H1 (cell line): ENCODE measurements around the gene DEXI. TPM values are rescaled to one million over a fixed set of nuclear protein-coding genes. Genes with fewer than 3 reads are reported as not detected.

Experiments used
- CTCF ChIA-PET: fragments of 300-600 bp; sonication (Branson Sonifier 250); formaldehyde crosslinking; loops from one replicate; lab custom pipeline; 2021; ENCODE audit not compliant: partially characterized antibody; lab: Charles Lee
- POLR2A ChIA-PET: fragments of 300-600 bp; sonication (Branson Sonifier 250); formaldehyde crosslinking; loops from one replicate; lab custom pipeline; 2021; ENCODE audit warnings: inconsistent platforms; ENCODE audit not compliant: partially characterized antibody; lab: Charles Lee
- DNase-seq, 2 experiments: peaks; one replicate each; pipeline versions ENCODE4 v3.0.0 to v3.0.0-alpha.2; 2010 to 2022; ENCODE audit warnings: low spot score in 2 of 2, low read depth in 1 of 2, mixed read lengths in 1 of 2
- FAIRE-seq: peaks from 2 replicates; lab custom pipeline; 2011; peaks lifted over from hg19 to GRCh38; lab: Jason Lieb, UNC
- H2AFZ ChIP-seq: 2 replicates; pipeline ENCODE4 v1.8.1; 2012; ENCODE audit warnings: low read length, inconsistent platforms
- H2AK5ac ChIP-seq: 2 replicates; pipeline ENCODE4 v1.6.1; 2013; ENCODE audit warnings: low read depth, low read length
- H2BK120ac ChIP-seq: replicated peaks from 2 replicates; pipeline ENCODE3; 2013; ENCODE audit warnings: low read depth, low read length, inconsistent platforms
- H2BK12ac ChIP-seq: 2 replicates; pipeline ENCODE4 v1.6.1; 2013; ENCODE audit warnings: low read depth, low read length
- H2BK15ac ChIP-seq: 2 replicates; pipeline ENCODE4 v1.6.1; 2013; ENCODE audit warnings: low read length
- H2BK20ac ChIP-seq: 2 replicates; pipeline ENCODE4 v1.6.1; 2013; ENCODE audit warnings: low read length
- H2BK5ac ChIP-seq: 2 replicates; pipeline ENCODE4 v1.6.1; 2013; ENCODE audit warnings: low read depth, low read length
- H3K14ac ChIP-seq: 2 replicates; pipeline ENCODE4 v1.6.1; 2013; ENCODE audit warnings: inconsistent platforms; ENCODE audit not compliant: insufficient read length
- H3K18ac ChIP-seq: 2 replicates; pipeline ENCODE4 v1.6.1; 2013; ENCODE audit warnings: low read length; ENCODE audit errors: extremely low read depth
- H3K23ac ChIP-seq: 2 replicates; pipeline ENCODE4 v1.6.1; 2013; ENCODE audit warnings: inconsistent platforms; ENCODE audit not compliant: insufficient read length
- H3K23me2 ChIP-seq: 2 replicates; pipeline ENCODE4 v1.6.1; 2013; ENCODE audit warnings: low read depth, low read length
- H3K27ac ChIP-seq: 2 replicates; pipeline ENCODE4 v1.6.1; 2011; ENCODE audit warnings: low read depth, low read length, inconsistent platforms
- H3K27me3 ChIP-seq, 4 experiments: replicated peaks in 1 of 4; 1 replicate in 1 of 4; 2 replicates in 3 of 4; pipeline versions ENCODE4 v1.6.1 to v1.8.1; 2011 to 2013; ENCODE audit warnings: low read length in 3 of 4, mild to moderate bottlenecking in 3 of 4, inconsistent platforms in 2 of 4, mixed read lengths in 2 of 4, moderate library complexity in 1 of 4; ENCODE audit not compliant: control insufficient read depth in 3 of 4, insufficient read depth in 3 of 4; ENCODE audit errors: extremely low read depth in 1 of 4
- H3K36me3 ChIP-seq, 4 experiments: 2 replicates each; pipeline versions ENCODE4 v1.6.1 to v1.8.1; 2011 to 2013; ENCODE audit warnings: mild to moderate bottlenecking in 4 of 4, low read length in 3 of 4, moderate library complexity in 2 of 4, control low read depth in 1 of 4, inconsistent platforms in 1 of 4; ENCODE audit not compliant: insufficient read depth in 4 of 4, control insufficient read depth in 2 of 4
- H3K4ac ChIP-seq: replicated peaks from 2 replicates; pipeline ENCODE3; 2013; ENCODE audit warnings: low read length, low read depth, mixed read lengths, inconsistent platforms; ENCODE audit not compliant: insufficient read length
- H3K4me1 ChIP-seq, 4 experiments: replicated peaks in 1 of 4; 1 replicate in 1 of 4; 2 replicates in 3 of 4; pipeline versions ENCODE4 v1.6.1 to v1.8.1; 2011 to 2013; ENCODE audit warnings: low read length in 3 of 4, inconsistent platforms in 2 of 4, mixed read lengths in 1 of 4; ENCODE audit not compliant: insufficient read depth in 4 of 4, control insufficient read depth in 3 of 4
- H3K4me2 ChIP-seq, 2 experiments: 2 replicates each; pipeline versions ENCODE4 v1.6.1 to v1.8.1; 2011 to 2013; ENCODE audit warnings: low read depth in 2 of 2, low read length in 2 of 2, control low read depth in 1 of 2, inconsistent platforms in 1 of 2, mild to moderate bottlenecking in 1 of 2; ENCODE audit not compliant: insufficient read depth in 1 of 2
- H3K4me3 ChIP-seq, 4 experiments: fragments of 200-600, 300-600 bp in 1 of 4; sonication (generic), shearing (Covaris generic), sonication (Bioruptor Twin) in 1 of 4; 2 replicates each; pipeline versions ENCODE4 v1.5.1 to v1.8.1; 2011 to 2016; ENCODE audit warnings: low read length in 4 of 4, low read depth in 3 of 4, control low read depth in 2 of 4, inconsistent platforms in 2 of 4, mild to moderate bottlenecking in 2 of 4, mixed read lengths in 1 of 4, moderate library complexity in 1 of 4; ENCODE audit not compliant: insufficient read depth in 2 of 4; ENCODE audit errors: extremely low read depth in 1 of 4
- H3K56ac ChIP-seq: replicated peaks from 2 replicates; pipeline ENCODE3; 2013; ENCODE audit warnings: low read depth, mild to moderate bottlenecking, mixed read lengths, low read length, inconsistent platforms; ENCODE audit not compliant: insufficient read length
- H3K79me1 ChIP-seq: 2 replicates; pipeline ENCODE4 v1.6.1; 2013; ENCODE audit warnings: low read depth, low read length, control low read depth
- H3K79me2 ChIP-seq, 2 experiments: 2 replicates each; pipeline versions ENCODE4 v1.6.1 to v1.8.1; 2012 to 2013; ENCODE audit warnings: low read length in 2 of 2, mild to moderate bottlenecking in 2 of 2, inconsistent platforms in 1 of 2; ENCODE audit not compliant: insufficient read depth in 2 of 2, control insufficient read depth in 1 of 2
- H3K9ac ChIP-seq, 4 experiments: replicated peaks in 1 of 4; 1 replicate in 1 of 4; 2 replicates in 3 of 4; pipeline versions ENCODE4 v1.6.1 to v1.8.1; 2011 to 2013; ENCODE audit warnings: low read depth in 3 of 4, low read length in 3 of 4, control low read depth in 2 of 4, mild to moderate bottlenecking in 2 of 4, moderate library complexity in 2 of 4, inconsistent platforms in 1 of 4; ENCODE audit errors: extremely low read depth in 1 of 4
- H3K9me3 ChIP-seq, 2 experiments: 2 replicates each; pipeline versions ENCODE4 v1.6.1 to v1.8.1; 2012 to 2013; ENCODE audit warnings: mild to moderate bottlenecking in 2 of 2, moderate library complexity in 2 of 2, control low read depth in 1 of 2, inconsistent platforms in 1 of 2, low read depth in 1 of 2, low read length in 1 of 2, mixed read lengths in 1 of 2; ENCODE audit not compliant: insufficient read depth in 2 of 2
- H4K20me1 ChIP-seq, 2 experiments: replicated peaks in 1 of 2; 2 replicates each; pipeline versions ENCODE3 to v1.8.1; 2011 to 2013; ENCODE audit warnings: inconsistent platforms in 2 of 2, low read length in 2 of 2, mild to moderate bottlenecking in 1 of 2; ENCODE audit not compliant: insufficient read depth in 2 of 2, control insufficient read depth in 1 of 2
- H4K5ac ChIP-seq: 2 replicates; pipeline ENCODE4 v1.6.1; 2013; ENCODE audit warnings: low read length, low read depth, mixed read lengths, inconsistent platforms; ENCODE audit not compliant: insufficient read length
- H4K8ac ChIP-seq: 2 replicates; pipeline ENCODE4 v1.8.0; 2013; ENCODE audit warnings: mild to moderate bottlenecking, moderate library complexity, low read length, inconsistent platforms; ENCODE audit not compliant: insufficient read depth; ENCODE audit errors: extremely low read depth
- H4K91ac ChIP-seq: replicated peaks from 2 replicates; pipeline ENCODE3; 2013; ENCODE audit warnings: low read length, mixed read lengths, inconsistent platforms; ENCODE audit not compliant: insufficient read length
- ATF2 ChIP-seq: IDR thresholded peaks from 2 replicates; pipeline ENCODE4 v1.6.1; 2012; ENCODE audit warnings: low read length, inconsistent platforms
- CTCF ChIP-seq, 3 experiments: IDR thresholded peaks; 1 replicate in 2 of 3; 2 replicates in 1 of 3; pipeline versions ENCODE4 v1.5.1 to v1.6.1; 2011; ENCODE audit warnings: low read length in 3 of 3, mild to moderate bottlenecking in 3 of 3, inconsistent platforms in 2 of 3, low read depth in 1 of 3, moderate library complexity in 1 of 3; ENCODE audit not compliant: insufficient read depth in 1 of 3; ENCODE audit errors: control extremely low read depth in 1 of 3
- EGR1 ChIP-seq: IDR thresholded peaks from 2 replicates; pipeline ENCODE4 v1.6.1; 2011; ENCODE audit warnings: low read depth, low read length, borderline replicate concordance
- EP300 ChIP-seq, 2 experiments: IDR thresholded peaks; 1 replicate in 1 of 2; 2 replicates in 1 of 2; pipeline ENCODE4 v1.6.1; 2011 to 2012; ENCODE audit warnings: low read depth in 2 of 2, low read length in 2 of 2, mild to moderate bottlenecking in 2 of 2, borderline replicate concordance in 1 of 2, inconsistent platforms in 1 of 2, moderate library complexity in 1 of 2
- KDM1A ChIP-seq: fragments of 200-600, 300-600 bp; sonication (generic); IDR thresholded peaks from 2 replicates; pipeline ENCODE4 v1.7.1; 2016; ENCODE audit warnings: mild to moderate bottlenecking, low read length, borderline replicate concordance
- KDM4A ChIP-seq: IDR thresholded peaks from one replicate; pipeline ENCODE4 v1.7.1; 2012; ENCODE audit warnings: low read depth, mild to moderate bottlenecking, moderate library complexity, low read length, inconsistent platforms; ENCODE audit not compliant: severe bottlenecking
- POLR2A ChIP-seq, 2 experiments: IDR thresholded peaks; 1 replicate in 1 of 2; 2 replicates in 1 of 2; pipeline ENCODE4 v1.6.1; 2011; ENCODE audit warnings: low read depth in 2 of 2, low read length in 2 of 2, mild to moderate bottlenecking in 2 of 2; ENCODE audit errors: control extremely low read depth in 1 of 2
- RAD21 ChIP-seq, 2 experiments: IDR thresholded peaks in 1 of 2; conservative IDR thresholded peaks in 1 of 2; 2 replicates each; pipeline ENCODE4 v1.6.1; 2011; ENCODE audit warnings: low read depth in 2 of 2, low read length in 2 of 2, improper control_type of control experiment in 1 of 2, inconsistent platforms in 1 of 2, mild to moderate bottlenecking in 1 of 2, moderate library complexity in 1 of 2
- SP2 ChIP-seq: IDR thresholded peaks from 2 replicates; pipeline ENCODE4 v1.6.1; 2012; ENCODE audit warnings: mild to moderate bottlenecking, low read length, inconsistent platforms
- WGBS, 2 experiments: shearing (Covaris generic) in 1 of 2; methylation state at CpG; one replicate each; pipeline versions ENCODE4 v1.1.6 to v1.1.7; 2013 to 2015; ENCODE audit warnings: low lambda C conversion rate in 2 of 2, mixed read lengths in 2 of 2, inconsistent platforms in 1 of 2, low coverage in 1 of 2, missing lambda C conversion rate in 1 of 2; ENCODE audit not compliant: insufficient replicate concordance in 2 of 2, insufficient coverage in 1 of 2, insufficient read length in 1 of 2; ENCODE audit errors: extremely low coverage in 1 of 2, missing lambda C conversion rate in 1 of 2; 5-methylcytosine and 5-hydroxymethylcytosine counted together
- polyA plus RNA-seq, 7 experiments: library from polyadenylated mRNA; depleted of rRNA in 3 of 7; stranded (reverse) in 5 of 7; unstranded in 2 of 7; fragments of >200 nt in 5 of 7; fragments of 200-250 nt in 2 of 7; gene quantifications; 1 replicate in 5 of 7; 2 replicates in 1 of 7; 4 replicates in 1 of 7; pipeline versions ENCODE4 v1.2.1 to v1.2.3, GENCODE V29; 2011 to 2013; ENCODE audit warnings: missing spikeins in 2 of 7, mixed read lengths in 2 of 7
- total RNA-seq: library from RNA; stranded (reverse); fragmentation: NEBNext Ultra II Directional; extraction: Animal tissue kit (Norgen Biotek cat#: 25700); gene quantifications from 2 replicates; pipeline ENCODE4 v1.2.1, GENCODE V29; 2021

DEXI gene
- total and polyA plus RNA-seq, 2 of the 8 experiments (the other 6 are each of a cell fraction or from before 2014, with no cell fraction given): 39.5 to 47.3 TPM

GRCh38 chr16:10930755-10931093 lies 11.5 kb downstream of the DEXI start:
- H2BK5ac ChIP-seq: no peak overlapping the region
- peak in 2 of 3 experiments; percentile 26 to 36; a peak in 3 of 4 replicates for TF ChIP-seq CTCF (IDR thresholded peaks at IDR 0.05; ENCODE audit: control extremely low read depth in 1 of 3, insufficient read depth in 1 of 3, low read depth in 1 of 3, low read length in 3 of 3)
- no peak for TF ChIP-seq SP2
- TF ChIP-seq EGR1: no peak
- TF ChIP-seq EP300 (IDR thresholded peaks at IDR 0.05; ENCODE audit: borderline replicate concordance in 1 of 2, low read depth in 2 of 2, low read length in 2 of 2): no peak
- no peak for TF ChIP-seq POLR2A (IDR thresholded peaks at IDR 0.05; ENCODE audit: control extremely low read depth in 1 of 2, low read depth in 2 of 2, low read length in 2 of 2)
- peak in 1 of 2 experiments; percentile 12; a peak in 2 of 4 replicates for TF ChIP-seq RAD21 (IDR thresholded peaks at IDR 0.05 in 1 of 2, conservative IDR thresholded peaks at IDR 0.05 in 1 of 2; ENCODE audit: low read depth in 2 of 2, low read length in 2 of 2)
- TF ChIP-seq KDM4A: no peak
- no peak for TF ChIP-seq KDM1A
- TF ChIP-seq ATF2: no peak

More at GRCh38 chr16:10930755-10931093, 11.5 kb downstream of the DEXI start:
- Histone ChIP-seq H3K9me3 (no peaks in the 10 kb centered on the region), H3K56ac (no peak overlapping the region), H2BK15ac (no peak overlapping the region), H3K79me2 (no peaks in the 10 kb centered on the region; a peak in 1 of 4 replicates), H4K5ac (no peak overlapping the region), H2AK5ac (no peak overlapping the region), H2AFZ (no peak overlapping the region), H3K79me1 (peaks cover 8% of the 10 kb centered on the region), H3K4ac (no peak overlapping the region), H2BK120ac (no peak overlapping the region), H4K8ac (no peak overlapping the region), H3K14ac (no peak overlapping the region), H3K27me3 (no peaks in the 10 kb centered on the region), H3K4me1 (no peaks in the 10 kb centered on the region), H3K4me2 (no peak overlapping the region), H2BK12ac (no peak overlapping the region), H3K27ac (no peak overlapping the region), H3K36me3 (peaks cover 3 to 11% (median 5%) of the 10 kb centered on the region in 4 experiments; a peak in 5 of 8 replicates), H4K20me1 (peaks cover 6 to 7% of the 10 kb centered on the region in 2 experiments), H3K9ac (no peak overlapping the region), H3K18ac (no peak overlapping the region), H3K23me2 (no peaks in the 10 kb centered on the region), H3K4me3 (no peak overlapping the region), H4K91ac (no peak overlapping the region), H3K23ac (no peak overlapping the region), H2BK20ac (no peak overlapping the region)
- CTCF ChIA-PET: interaction anchor here (0.6 to 1.9 kb wide), 6 partner anchors 12 to 518 kb away, joined by 3 to 8 read pairs (median 4); no protein-coding TSS in a partner anchor
- DNase-seq: no peak
- no peak for FAIRE-seq
- POLR2A ChIA-PET: interaction anchor here (0.8 kb wide), 1 partner anchor 13 kb away, joined by 3 read pairs; the partner anchor contains the start of gene CLEC16A
- 92% methylated on average over 2 of the region's 2 CpGs; no CpG with 5 or more reads in 1 of the 2 experiments for WGBS, 2 experiments
